Cardiac muscle cell (in vitro differentiated cells and primary cell): ENCODE measurements around the gene ROR2. TPM values are rescaled to one million over a fixed set of nuclear protein-coding genes. Genes with fewer than 3 reads are reported as not detected.
A peak's percentile ranks its signal among the peaks of the same experiment; 100 is the strongest.
"Not testable (repeated sequence)": the region's sequence is repeated elsewhere in the genome, so short reads cannot be mapped to it uniquely, and the experiment has no call there.

Source experiments
- DNase-seq, 2 donors: peaks; one replicate each; pipeline versions ENCODE4 v3.0.0 to v3.0.0-alpha.2; 2010 to 2017; ENCODE audit warnings: low read depth in 1 of 2, low spot score in 1 of 2
- H3K27ac ChIP-seq: fragments of 200-600 bp; sonication (generic); 2 replicates; pipeline ENCODE4 v1.5.1; 2016
- H3K27me3 ChIP-seq: fragments of 200-600 bp; sonication (generic); 2 replicates; pipeline ENCODE4 v1.6.0; 2016; ENCODE audit warnings: control low read depth
- H3K36me3 ChIP-seq: fragments of 200-600 bp; sonication (generic); 2 replicates; pipeline ENCODE4 v1.5.1; 2016; ENCODE audit warnings: control low read depth
- H3K4me1 ChIP-seq: fragments of 200-600 bp; sonication (generic); 2 replicates; pipeline ENCODE4 v1.8.1; 2017; ENCODE audit warnings: low read depth, mild to moderate bottlenecking, mixed run types
- H3K4me3 ChIP-seq: fragments of 200-600 bp; sonication (generic); 2 replicates; pipeline ENCODE4 v1.5.1; 2016; ENCODE audit warnings: mild to moderate bottlenecking
- H3K9me3 ChIP-seq: fragments of 200-600 bp; sonication (generic); 2 replicates; pipeline ENCODE4 v1.5.1; 2017; ENCODE audit warnings: low read depth, mild to moderate bottlenecking, control low read depth
- CTCF ChIP-seq: IDR thresholded peaks from 2 replicates; pipeline ENCODE4 v1.5.1; 2012; ENCODE audit warnings: low read depth, mild to moderate bottlenecking, low read length
- polyA plus RNA-seq: library from polyadenylated mRNA; unstranded; fragments of >200 nt; fragmentation: Nextera tagmentation; extraction: Ambion mirVana; gene quantifications from 2 replicates; pipeline ENCODE4 v1.2.1, GENCODE V29; 2016
- total RNA-seq: library from RNA; depleted of rRNA; stranded (reverse); fragments of >200 nt; gene quantifications from 2 replicates; pipeline ENCODE4 v1.2.3, GENCODE V29; 2016

Gene ROR2
- total and polyA plus RNA-seq, 2 experiments from 2014 or later: 21.5 to 38.6 TPM

GRCh38 chr9:91644433-91644832 is 305.6 kb downstream of the ROR2 start:
- no peak for DNase-seq
- no peaks in the 10 kb centered on the region for H3K9me3 ChIP-seq
- TF ChIP-seq CTCF: no peak
- no peak overlapping the region for H3K4me3 ChIP-seq
- H3K27me3 ChIP-seq: no peaks in the 10 kb centered on the region
- no peaks in the 10 kb centered on the region for H3K4me1 ChIP-seq
- no peaks in the 10 kb centered on the region for H3K36me3 ChIP-seq
- H3K27ac ChIP-seq: no peak overlapping the region

- DNase-seq: peak in 1 of 2 donors; percentile 46
- Histone ChIP-seq H3K36me3 (no peaks in the 10 kb centered on the region), H3K27me3 (no peaks in the 10 kb centered on the region), H3K9me3 (no peaks in the 10 kb centered on the region), H3K4me1 (no peaks in the 10 kb centered on the region), H3K27ac (no peak overlapping the region), H3K4me3 (no peak overlapping the region)
- no peak for TF ChIP-seq CTCF
These were observed 306.4 kb downstream of the ROR2 start for GRCh38 chr9:91643481-91644077.

GRCh38 chr9:91642771-91643170 is 307.3 kb downstream of the ROR2 start:
- no peaks in the 10 kb centered on the region for H3K4me1 ChIP-seq
- TF ChIP-seq CTCF: no peak
- H3K36me3 ChIP-seq: no peaks in the 10 kb centered on the region
- H3K4me3 ChIP-seq: no peak overlapping the region
- H3K9me3 ChIP-seq: no peaks in the 10 kb centered on the region
- no peaks in the 10 kb centered on the region for H3K27me3 ChIP-seq
- H3K27ac ChIP-seq: no peak overlapping the region
- DNase-seq: no peak

GRCh38 chr9:91640428-91640827 is 309.6 kb downstream of the ROR2 start:
- H3K27ac ChIP-seq: no peak overlapping the region
- TF ChIP-seq CTCF: no peak
- no peak for DNase-seq
- H3K9me3 ChIP-seq: no peaks in the 10 kb centered on the region
- H3K27me3 ChIP-seq: no peaks in the 10 kb centered on the region
- no peaks in the 10 kb centered on the region for H3K36me3 ChIP-seq
- H3K4me1 ChIP-seq: no peaks in the 10 kb centered on the region
- no peak overlapping the region for H3K4me3 ChIP-seq

- Histone ChIP-seq H3K36me3 (no peaks in the 10 kb centered on the region), H3K27me3 (no peaks in the 10 kb centered on the region), H3K27ac (no peak overlapping the region), H3K9me3 (no peaks in the 10 kb centered on the region), H3K4me3 (no peak overlapping the region), H3K4me1 (no peaks in the 10 kb centered on the region)
- TF ChIP-seq CTCF: no peak
- no peak for DNase-seq
These were observed 311.0 kb downstream of the ROR2 start for GRCh38 chr9:91639054-91639453.

GRCh38 chr9:91634832-91635231 is 315.2 kb downstream of the ROR2 start:
- not testable (repeated sequence) for H3K4me1 ChIP-seq, DNase-seq, H3K4me3 ChIP-seq, H3K27me3 ChIP-seq, H3K36me3 ChIP-seq, H3K27ac ChIP-seq, H3K9me3 ChIP-seq
